ENCODE results near the gene F2R. TPM values are rescaled to one million over a fixed set of nuclear protein-coding genes. Genes with fewer than 3 reads are reported as not detected.

The F2R gene
- total and polyA plus RNA-seq, 2 donors from 2014 or later, result 14.6 to 15.3 TPM

DNA sequence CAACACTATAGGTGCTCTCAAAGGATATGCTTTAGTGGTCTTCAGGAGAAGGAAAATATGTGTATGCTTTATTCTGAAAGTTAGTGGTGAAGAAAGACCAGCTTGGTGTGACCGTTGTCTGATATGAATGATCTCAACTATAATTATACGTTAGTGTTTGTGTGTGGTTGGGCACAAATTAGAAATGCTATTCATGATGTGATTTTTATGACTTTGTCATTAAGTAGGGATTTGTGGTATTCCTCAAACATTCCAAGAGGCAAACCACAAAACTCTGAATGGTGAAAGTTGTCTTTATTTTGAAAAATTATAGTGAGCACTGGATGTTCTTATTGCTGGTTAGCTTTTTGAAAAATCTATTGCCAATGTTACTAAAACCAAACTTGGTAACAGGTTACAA lies 6.2 kb upstream of the F2R start:
- no peak for TF ChIP-seq CTCF (IDR thresholded peaks at IDR 0.05; ENCODE audit: borderline replicate concordance, extremely low read depth, insufficient read depth)
- Histone ChIP-seq H3K4me3 (ENCODE audit: low read length in 3 of 3) (no peak overlapping the region), H3K9ac (ENCODE audit: low read length in 3 of 3) (no peak overlapping the region), H3K9me3 (ENCODE audit: control insufficient read depth in 2 of 3, insufficient read depth in 1 of 3, low read length in 3 of 3) (no peaks in the 10 kb centered on the region), H3K27ac (ENCODE audit: low read depth in 2 of 2, low read length in 2 of 2) (no peak overlapping the region), H3K36me3 (ENCODE audit: control insufficient read depth in 2 of 3, insufficient read depth in 3 of 3, low read length in 3 of 3) (no peaks in the 10 kb centered on the region), H3K4me1 (ENCODE audit: control insufficient read depth in 2 of 3, insufficient read depth in 2 of 3, low read depth in 1 of 3, low read length in 3 of 3) (no peaks in the 10 kb centered on the region), H3K27me3 (ENCODE audit: control insufficient read depth, insufficient read depth, low read length) (peaks cover 2% of the 10 kb centered on the region)
- intact Hi-C loops (cut with DNase I), result no loop called here
- DNase-seq (no peak), FAIRE-seq (no peak)

GRCh38 chr5:76710991-76711390 lies 4.9 kb upstream of the F2R start:
- Histone ChIP-seq H3K9ac (ENCODE audit: low read length in 3 of 3) (no peak overlapping the region), H3K27ac (ENCODE audit: low read depth in 2 of 2, low read length in 2 of 2) (no peak overlapping the region), H3K4me1 (ENCODE audit: control insufficient read depth in 2 of 3, insufficient read depth in 2 of 3, low read depth in 1 of 3, low read length in 3 of 3) (no peaks in the 10 kb centered on the region), H3K9me3 (ENCODE audit: control insufficient read depth in 2 of 3, insufficient read depth in 1 of 3, low read length in 3 of 3) (no peaks in the 10 kb centered on the region), H3K4me3 (ENCODE audit: low read length in 3 of 3) (no peak overlapping the region), H3K27me3 (ENCODE audit: control insufficient read depth, insufficient read depth, low read length) (peaks cover 2% of the 10 kb centered on the region), H3K36me3 (ENCODE audit: control insufficient read depth in 2 of 3, insufficient read depth in 3 of 3, low read length in 3 of 3) (no peaks in the 10 kb centered on the region)
- DNase-seq (no peak), FAIRE-seq (no peak)
- no peak for TF ChIP-seq CTCF (IDR thresholded peaks at IDR 0.05; ENCODE audit: borderline replicate concordance, extremely low read depth, insufficient read depth)
- intact Hi-C loops (cut with DNase I), result no loop called here

- Histone ChIP-seq H3K9ac (ENCODE audit: low read length in 3 of 3) (peak overlapping the region; percentile 42 to 73 (median 48)), H3K9me3 (ENCODE audit: control insufficient read depth in 2 of 3, insufficient read depth in 1 of 3, low read length in 3 of 3) (no peaks in the 10 kb centered on the region), H3K4me1 (ENCODE audit: control insufficient read depth in 2 of 3, insufficient read depth in 2 of 3, low read depth in 1 of 3, low read length in 3 of 3) (peaks cover 0 to 2% (median 0%) of the 10 kb centered on the region in 3 donors), H3K4me3 (ENCODE audit: low read length in 3 of 3) (peak overlapping the region; percentile 65 to 78 (median 77)), H3K27ac (ENCODE audit: low read depth in 2 of 2, low read length in 2 of 2) (peak overlapping the region in 1 of 2 donors; percentile 65), H3K36me3 (ENCODE audit: control insufficient read depth in 2 of 3, insufficient read depth in 3 of 3, low read length in 3 of 3) (no peaks in the 10 kb centered on the region), H3K27me3 (ENCODE audit: control insufficient read depth, insufficient read depth, low read length) (peaks cover 2% of the 10 kb centered on the region)
- intact Hi-C loops (cut with DNase I), result no loop called here
- no peak for TF ChIP-seq CTCF (IDR thresholded peaks at IDR 0.05; ENCODE audit: borderline replicate concordance, extremely low read depth, insufficient read depth)
- DNase-seq (peak; percentile 42 to 76 (median 61)), FAIRE-seq (no peak)
Observed at GRCh38 chr5:76714751-76715485, 1.0 kb upstream of the F2R start.

- Histone ChIP-seq H3K4me1 (ENCODE audit: control insufficient read depth in 2 of 3, insufficient read depth in 2 of 3, low read depth in 1 of 3, low read length in 3 of 3) (peaks cover 0 to 2% (median 0%) of the 10 kb centered on the region in 3 donors), H3K9me3 (ENCODE audit: control insufficient read depth in 2 of 3, insufficient read depth in 1 of 3, low read length in 3 of 3) (no peaks in the 10 kb centered on the region), H3K9ac (ENCODE audit: low read length in 3 of 3) (peak overlapping the region; percentile 42 to 73 (median 48)), H3K4me3 (ENCODE audit: low read length in 3 of 3) (peak overlapping the region; percentile 65 to 78 (median 77)), H3K27me3 (ENCODE audit: control insufficient read depth, insufficient read depth, low read length) (peaks cover 2% of the 10 kb centered on the region), H3K36me3 (ENCODE audit: control insufficient read depth in 2 of 3, insufficient read depth in 3 of 3, low read length in 3 of 3) (no peaks in the 10 kb centered on the region), H3K27ac (ENCODE audit: low read depth in 2 of 2, low read length in 2 of 2) (peak overlapping the region; percentile 43 to 65)
- FAIRE-seq (no peak), DNase-seq (peak in 1 of 5 donors; percentile 66)
- TF ChIP-seq CTCF (IDR thresholded peaks at IDR 0.05; ENCODE audit: borderline replicate concordance, extremely low read depth, insufficient read depth), result no peak
- intact Hi-C loops (cut with DNase I), result no loop called here
Observed at GRCh38 chr5:76715486-76715735, 515 bp upstream of the F2R start.

Data from kidney (tissue), 14 donors.